HG02798 (cell line): Measurements from ENCODE around the gene LPIN3.
A peak's percentile ranks its signal among the peaks of the same experiment; 100 is the strongest.

Experiments
- ATAC-seq: cut with Tn5 transposase; IDR thresholded peaks from one replicate; pipeline ENCODE4 v1.9.1; 2021; ENCODE audit warnings: mild to moderate bottlenecking; ENCODE audit not compliant: unreplicated experiment, poor library complexity

Gene LPIN3

DNA sequence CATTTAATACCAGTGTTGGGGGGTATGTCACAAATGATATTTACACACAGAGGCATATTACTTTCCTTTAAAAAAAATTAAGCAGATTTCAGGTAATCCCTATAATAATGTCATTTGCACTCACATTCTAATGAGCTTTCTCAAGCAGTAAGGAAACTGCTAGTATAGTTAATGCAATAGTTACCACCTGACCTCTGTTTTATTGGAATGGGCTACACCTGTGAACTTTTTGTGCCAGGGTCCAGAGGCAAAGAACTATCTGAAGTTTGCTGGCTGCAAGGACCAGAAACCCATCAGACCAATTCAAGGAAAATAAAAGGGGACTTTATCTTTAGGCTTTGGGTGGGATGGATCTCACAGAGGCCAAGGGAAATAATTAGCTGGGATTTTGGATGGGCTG is 20.2 kb upstream of the LPIN3 start:
- ATAC-seq, result no peak

DNA sequence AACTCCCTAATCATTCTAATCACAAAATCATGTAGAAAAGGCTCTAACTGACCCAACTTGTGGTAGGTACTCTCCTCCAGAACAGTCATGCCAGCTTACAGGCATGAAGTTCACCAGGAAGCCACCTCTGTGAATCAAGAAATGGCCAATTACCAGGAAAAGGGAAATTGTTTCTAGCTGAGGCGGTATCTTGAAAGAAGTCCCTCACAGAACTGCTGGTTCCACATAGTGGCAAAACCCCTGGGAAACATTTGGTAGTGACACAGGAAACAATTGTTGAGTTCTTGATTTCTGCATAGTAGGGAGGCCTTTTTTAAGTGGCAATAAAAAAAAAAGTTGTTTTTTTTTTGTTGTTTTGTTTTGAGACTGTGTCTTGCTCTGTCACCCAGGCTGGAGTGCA is 19.6 kb upstream of the LPIN3 start:
- no peak for ATAC-seq

DNA sequence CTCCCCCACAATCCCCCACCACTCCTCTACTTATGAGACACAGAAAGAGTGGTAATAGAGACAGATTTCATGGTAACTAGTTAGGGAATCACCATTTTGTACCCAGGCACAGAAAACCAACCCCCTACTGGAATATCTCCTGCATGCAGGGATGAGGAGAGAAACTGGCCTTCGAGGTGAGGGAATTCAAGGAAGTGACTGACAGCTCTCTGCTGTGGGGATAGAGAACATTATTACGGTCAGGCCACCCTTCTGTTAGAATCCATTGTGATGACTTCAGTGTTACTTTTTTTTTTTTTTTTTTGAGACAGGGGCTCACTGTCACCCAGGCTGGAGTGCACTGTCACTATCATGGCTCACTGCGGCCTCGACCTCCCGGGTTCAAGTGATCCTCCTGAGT is 13.4 kb upstream of the LPIN3 start:
- no peak for ATAC-seq

GRCh38 chr20:41329435-41330342 is 10.9 kb upstream of the LPIN3 start:
- ATAC-seq, result no peak

DNA sequence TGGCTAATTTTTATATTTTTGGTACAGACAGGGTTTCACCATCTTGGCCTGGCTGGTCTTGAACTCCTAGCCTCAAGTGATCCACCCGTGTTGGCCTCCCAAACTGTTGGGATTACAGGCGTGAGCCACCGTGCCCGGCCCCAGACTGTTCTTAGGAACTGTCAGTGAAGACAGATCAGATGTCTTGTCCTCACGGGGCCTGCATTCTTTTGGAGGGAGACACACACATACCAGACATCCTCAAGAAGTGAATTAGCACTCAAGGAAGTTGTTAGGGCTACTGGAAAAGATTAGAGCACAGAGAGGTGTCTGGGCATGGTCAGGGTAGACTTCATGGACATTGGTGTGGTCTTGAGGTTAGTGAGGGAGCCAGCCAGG is 10.3 kb upstream of the LPIN3 start:
- no peak for ATAC-seq

GRCh38 chr20:41330941-41331340 is 9.7 kb upstream of the LPIN3 start:
- no peak for ATAC-seq

DNA sequence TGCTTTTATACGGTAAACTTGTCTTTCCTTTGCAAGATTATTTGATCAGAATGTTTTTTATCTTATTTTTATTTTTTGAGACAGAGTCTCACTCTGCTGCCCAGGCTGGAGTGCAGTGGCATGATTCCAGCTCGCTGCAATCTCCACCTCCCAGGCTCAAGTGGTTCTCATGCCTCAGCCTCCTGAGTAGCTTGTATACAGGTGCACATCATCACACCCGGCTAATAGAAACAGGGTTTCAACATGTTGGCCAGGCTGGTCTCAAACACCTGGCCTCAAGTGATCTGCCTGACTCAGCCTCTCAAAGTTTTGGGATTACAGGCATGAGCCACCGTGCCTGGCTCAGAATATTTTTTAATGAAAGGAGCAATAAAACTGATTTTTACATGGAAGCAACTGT is 8.9 kb upstream of the LPIN3 start:
- no peak for ATAC-seq

DNA sequence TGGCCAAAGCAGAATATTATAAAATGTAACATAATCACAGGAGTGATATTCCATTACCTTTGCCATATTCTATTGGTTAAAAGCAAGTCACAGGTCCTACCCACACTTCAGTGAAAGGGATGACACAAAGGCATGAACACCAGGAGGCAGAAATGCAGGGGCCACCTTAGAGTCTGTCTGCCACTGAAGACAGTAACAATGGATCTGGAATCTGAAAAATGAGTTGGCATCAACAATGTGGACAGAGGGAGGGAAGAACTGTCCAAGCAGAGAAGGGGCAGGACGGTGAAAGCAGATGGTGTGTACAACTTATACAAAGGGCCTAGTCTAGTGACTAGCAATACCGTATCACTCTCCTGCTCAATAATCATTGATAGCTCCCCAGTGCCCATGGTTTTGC is 6.6 kb upstream of the LPIN3 start:
- no peak for ATAC-seq

GRCh38 chr20:41334443-41335421 is 5.9 kb upstream of the LPIN3 start:
- ATAC-seq, result no peak

DNA sequence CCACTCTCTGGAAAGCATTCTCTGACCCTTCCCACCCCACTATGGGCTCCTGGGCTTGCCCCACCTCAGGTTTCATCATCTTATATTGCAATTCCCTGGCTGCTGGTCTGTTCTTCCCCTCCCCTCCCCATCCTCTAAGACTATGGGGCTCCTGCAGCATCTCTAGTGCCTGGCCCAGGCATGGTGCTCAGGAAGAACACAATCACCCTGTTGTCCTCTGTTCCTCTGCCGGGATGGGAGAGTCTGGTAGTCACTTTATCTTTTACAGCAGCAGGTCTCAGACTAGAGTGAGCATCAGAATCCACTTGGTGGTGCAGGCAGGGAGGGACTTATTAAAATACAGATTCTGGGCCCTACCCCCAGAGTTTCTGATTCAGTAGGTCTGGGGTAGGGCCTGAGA is 5.0 kb upstream of the LPIN3 start:
- ATAC-seq, result no peak

DNA sequence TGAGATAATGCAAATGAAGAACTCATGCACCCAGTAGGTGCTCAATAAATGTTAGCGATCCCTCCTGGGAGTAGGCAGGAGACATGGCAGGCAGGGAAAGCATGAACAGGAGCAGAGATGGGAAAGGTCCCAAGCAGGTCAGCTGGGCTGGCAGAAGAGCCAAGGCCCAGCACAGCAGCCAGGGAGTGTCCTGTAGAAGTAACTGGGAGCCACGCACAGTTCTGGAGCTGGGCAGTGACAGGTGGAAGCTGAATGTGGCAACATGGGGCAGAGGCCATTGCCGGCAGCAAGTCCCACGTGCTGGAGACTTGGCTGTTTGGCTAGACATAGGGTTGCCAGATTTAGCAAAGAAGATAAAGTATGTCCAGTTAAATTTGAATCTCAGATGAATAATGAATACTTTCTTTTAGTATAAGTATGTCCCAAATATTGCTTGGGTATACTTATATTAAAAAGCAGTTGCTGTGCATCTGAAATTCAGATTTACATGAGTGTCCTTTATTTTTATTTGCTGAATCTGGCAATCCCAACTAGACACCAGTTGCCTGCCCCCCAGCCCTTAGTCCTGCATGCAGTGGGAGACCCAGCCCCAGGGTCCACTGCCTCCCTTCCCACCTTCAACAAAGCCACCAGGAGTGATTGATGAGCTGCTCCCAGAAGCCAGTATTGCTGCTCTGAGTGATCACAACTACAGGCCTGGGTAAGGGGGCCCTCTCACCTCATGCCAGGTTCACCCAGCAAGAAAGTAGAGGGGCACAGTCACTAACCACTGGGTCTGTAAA is 3.7 kb upstream of the LPIN3 start:
- ATAC-seq, result no peak

GRCh38 chr20:41339957-41340326 is 679 bp upstream of the LPIN3 start:
- peak; percentile 83 for ATAC-seq

DNA sequence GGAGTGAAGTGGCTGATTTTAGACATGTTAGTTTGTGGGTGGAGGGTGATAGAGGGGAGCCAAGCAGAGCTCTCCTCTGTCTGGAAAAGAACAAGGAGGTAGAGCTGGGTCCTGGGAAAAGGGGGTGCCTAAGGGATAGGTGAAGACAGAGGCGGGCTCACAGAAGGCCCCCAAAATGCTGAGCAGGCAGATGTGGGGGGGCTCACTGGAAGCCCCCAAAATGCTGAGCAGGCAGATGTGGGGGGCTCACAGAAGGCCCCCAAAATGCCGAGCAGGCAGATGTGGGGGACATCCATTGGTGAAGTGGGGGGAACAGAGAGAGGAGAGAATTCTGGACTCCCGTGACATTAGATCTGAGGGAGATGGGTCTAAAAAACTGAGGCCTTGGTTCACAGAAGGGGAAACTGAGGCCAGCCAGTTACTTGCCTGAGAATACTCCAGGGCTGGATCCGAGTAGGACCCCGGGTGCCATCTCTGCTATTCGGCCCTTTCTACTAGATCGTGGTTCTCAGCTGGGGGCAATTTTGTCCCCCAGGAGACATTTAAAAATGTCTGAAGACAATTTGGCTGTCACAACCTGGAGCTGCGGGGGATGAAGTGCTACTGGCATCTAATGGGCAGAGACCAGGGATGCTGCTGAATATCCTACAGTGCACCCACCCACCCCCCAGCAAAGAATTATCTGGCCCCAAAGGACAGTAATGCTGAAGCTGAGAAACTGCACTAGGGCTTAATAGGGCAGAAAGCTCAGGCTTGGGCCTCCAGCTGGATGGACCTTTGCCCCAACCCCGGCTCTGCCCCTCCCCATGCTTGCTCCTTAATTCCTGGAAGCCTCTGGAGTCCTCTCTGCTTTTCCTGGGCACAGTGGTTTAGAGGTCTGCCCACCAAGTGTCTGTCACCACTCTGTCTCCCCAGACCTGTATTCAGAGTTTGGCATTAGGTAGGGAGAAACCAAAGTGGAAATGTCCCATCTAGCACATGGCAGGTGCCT is 2.1 kb downstream of the LPIN3 start:
- no peak for ATAC-seq

GRCh38 chr20:41344477-41344876 is 3.9 kb downstream of the LPIN3 start:
- ATAC-seq, result no peak

- ATAC-seq, result no peak
Measured at GRCh38 chr20:41344938-41345728, 4.5 kb downstream of the LPIN3 start.

GRCh38 chr20:41345729-41346067 is 5.1 kb downstream of the LPIN3 start:
- no peak for ATAC-seq

GRCh38 chr20:41347523-41348429 is 7.2 kb downstream of the LPIN3 start:
- no peak for ATAC-seq
